Left lung (tissue), 10 donors: ENCODE data around the gene POTEF. TPM values are rescaled to one million over a fixed set of nuclear protein-coding genes. Genes with fewer than 3 reads are reported as not detected.
"Not testable (repeated sequence)": the region's sequence is repeated elsewhere in the genome, so short reads cannot be mapped to it uniquely, and the experiment has no call there.

Source experiments
- ATAC-seq: fragments of 200-7000 bp; cut with Tn5 transposase; one replicate; pipeline ENCODE4 v1.9.1; 2020; ENCODE audit warnings: moderate library complexity
- DNase-seq, 4 donors: peaks; one replicate each; pipeline ENCODE4 v3.0.0-alpha.2; 2013 to 2020
- H3K27ac ChIP-seq, 2 donors: fragments of 200-600 bp; sonication (generic) in 1 of 2; one replicate each; pipeline versions ENCODE4 v1.5.0 to v1.8.0; 2020 to 2021
- H3K27me3 ChIP-seq, 2 donors: fragments of 200-600 bp; sonication (generic) in 1 of 2; one replicate each; pipeline versions ENCODE4 v1.5.0 to v1.8.0; 2020 to 2021
- H3K36me3 ChIP-seq, 2 donors: fragments of 200-600 bp; sonication (generic) in 1 of 2; one replicate each; pipeline versions ENCODE4 v1.5.0 to v1.8.0; 2020 to 2021
- H3K4me1 ChIP-seq, 2 donors: fragments of 200-600 bp; one replicate each; pipeline ENCODE4 v1.8.0; 2021
- H3K4me3 ChIP-seq, 2 donors: fragments of 200-600 bp; sonication (generic) in 1 of 2; one replicate each; pipeline versions ENCODE4 v1.5.0 to v1.8.0; 2020 to 2021; ENCODE audit warnings: mild to moderate bottlenecking in 1 of 2
- H3K9me3 ChIP-seq, 2 donors: fragments of 200-600 bp; sonication (generic) in 1 of 2; one replicate each; pipeline versions ENCODE4 v1.5.0 to v1.8.0; 2020 to 2021
- intact Hi-C, 2 donors: fragments of 100-400 bp; cut with DNase I; formaldehyde crosslinking; loops; one replicate each; pipeline versions ENCODE4 v1.11.2 to v1.14.2; 2022
- polyA plus RNA-seq, 6 donors: library from polyadenylated mRNA; unstranded; fragments of 120-200 nt; gene quantifications; one replicate each; pipeline ENCODE4 v1.2.1, GENCODE V29; 2013; ENCODE audit not compliant: insufficient read length in 6 of 6
- total RNA-seq, 2 donors: library from RNA; stranded (reverse); fragmentation: NEBNext Ultra II Directional; extraction: Animal tissue kit (Norgen Biotek cat#: 25700); gene quantifications; one replicate each; pipeline ENCODE4 v1.2.1, GENCODE V29; 2021
- TF ChIP-seq, protein P1 (sequence below), 2 donors: fragments of 200-600 bp; sonication (generic) in 1 of 2; IDR thresholded peaks; one replicate each; pipeline versions ENCODE4 v1.5.0 to v1.8.0; 2021; ENCODE audit warnings: antibody characterized with exemption in 2 of 2
- donor health status: DM: no; HTN: yes; CAD: no.
- donor health status: DM: no; HTN: no; CAD: no.

POTEF gene
- total and polyA plus RNA-seq, 8 donors: 0.06 to 0.47 (median 0.17) TPM; not detected in 3

DNA sequence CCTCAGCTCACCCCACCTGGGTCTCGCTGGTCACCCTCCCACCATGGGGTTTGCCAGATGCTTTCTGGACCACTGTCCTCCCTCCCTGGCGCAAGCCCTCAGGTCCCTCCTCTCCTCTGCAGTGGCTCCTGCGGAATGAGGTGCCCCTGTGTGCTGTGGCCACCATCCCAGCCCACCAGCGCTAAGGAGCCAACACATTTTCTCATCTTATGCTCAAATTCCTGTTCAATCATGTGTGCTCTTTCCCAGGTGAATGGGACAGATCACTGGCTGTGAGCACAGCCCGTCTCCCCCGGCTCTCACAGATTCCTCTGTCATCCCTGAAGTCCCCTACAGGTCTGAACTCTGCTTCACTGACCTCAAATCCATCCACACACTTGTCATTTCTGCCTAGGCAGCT lies 31.1 kb upstream of the POTEF start:
- intact Hi-C loops: no loop called here
- H3K27ac ChIP-seq: no peak overlapping the region
- peaks cover 0 to 90% of the 10 kb centered on the region in 2 donors for H3K36me3 ChIP-seq
- H3K9me3 ChIP-seq: no peaks in the 10 kb centered on the region
- no peak overlapping the region for H3K4me3 ChIP-seq
- no peak for ATAC-seq
- peak in 1 of 4 donors; percentile 23 for DNase-seq
- H3K4me1 ChIP-seq: no peaks in the 10 kb centered on the region
- H3K27me3 ChIP-seq: no peaks in the 10 kb centered on the region
- TF ChIP-seq, protein P1, sequence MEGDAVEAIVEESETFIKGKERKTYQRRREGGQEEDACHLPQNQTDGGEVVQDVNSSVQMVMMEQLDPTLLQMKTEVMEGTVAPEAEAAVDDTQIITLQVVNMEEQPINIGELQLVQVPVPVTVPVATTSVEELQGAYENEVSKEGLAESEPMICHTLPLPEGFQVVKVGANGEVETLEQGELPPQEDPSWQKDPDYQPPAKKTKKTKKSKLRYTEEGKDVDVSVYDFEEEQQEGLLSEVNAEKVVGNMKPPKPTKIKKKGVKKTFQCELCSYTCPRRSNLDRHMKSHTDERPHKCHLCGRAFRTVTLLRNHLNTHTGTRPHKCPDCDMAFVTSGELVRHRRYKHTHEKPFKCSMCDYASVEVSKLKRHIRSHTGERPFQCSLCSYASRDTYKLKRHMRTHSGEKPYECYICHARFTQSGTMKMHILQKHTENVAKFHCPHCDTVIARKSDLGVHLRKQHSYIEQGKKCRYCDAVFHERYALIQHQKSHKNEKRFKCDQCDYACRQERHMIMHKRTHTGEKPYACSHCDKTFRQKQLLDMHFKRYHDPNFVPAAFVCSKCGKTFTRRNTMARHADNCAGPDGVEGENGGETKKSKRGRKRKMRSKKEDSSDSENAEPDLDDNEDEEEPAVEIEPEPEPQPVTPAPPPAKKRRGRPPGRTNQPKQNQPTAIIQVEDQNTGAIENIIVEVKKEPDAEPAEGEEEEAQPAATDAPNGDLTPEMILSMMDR (IDR thresholded peaks at IDR 0.05): no peak

DNA sequence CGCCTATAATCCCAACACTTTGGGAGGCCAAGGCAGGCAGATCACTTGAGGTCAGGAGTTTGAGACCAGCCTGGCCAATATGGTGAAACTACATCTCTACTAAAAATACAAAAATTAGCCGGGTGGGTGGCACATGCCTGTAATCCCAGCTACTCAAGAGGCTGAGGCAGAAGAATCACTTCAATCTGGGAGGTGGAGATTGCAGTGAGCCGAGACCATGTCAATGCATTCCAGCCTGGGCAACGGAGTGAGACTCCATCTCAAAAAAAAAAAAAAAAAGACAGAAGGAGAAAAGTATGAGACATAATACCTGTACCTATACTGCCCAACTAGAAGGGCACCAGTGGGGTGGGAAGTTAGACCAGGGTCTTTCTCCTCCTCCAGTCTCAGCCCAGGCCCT lies 30.4 kb upstream of the POTEF start:
- H3K4me3 ChIP-seq, H3K4me1 ChIP-seq, H3K9me3 ChIP-seq, intact Hi-C loops, H3K27ac ChIP-seq, ATAC-seq, DNase-seq, H3K27me3 ChIP-seq: not testable (repeated sequence)
- H3K36me3 ChIP-seq: peaks cover 0 to 90% of the 10 kb centered on the region in 2 donors

GRCh38 chr2:130158631-130159030 lies 29.6 kb upstream of the POTEF start:
- Histone ChIP-seq H3K4me3 (no peak overlapping the region), H3K4me1 (no peaks in the 10 kb centered on the region), H3K36me3 (peaks cover 0 to 90% of the 10 kb centered on the region in 2 donors), H3K27me3 (no peaks in the 10 kb centered on the region), H3K27ac (no peak overlapping the region), H3K9me3 (no peaks in the 10 kb centered on the region)
- TF ChIP-seq, protein P1 (IDR thresholded peaks at IDR 0.05): no peak
- DNase-seq (peak in 1 of 4 donors; percentile 54), ATAC-seq (no peak)
- intact Hi-C loops: no loop called here

DNA sequence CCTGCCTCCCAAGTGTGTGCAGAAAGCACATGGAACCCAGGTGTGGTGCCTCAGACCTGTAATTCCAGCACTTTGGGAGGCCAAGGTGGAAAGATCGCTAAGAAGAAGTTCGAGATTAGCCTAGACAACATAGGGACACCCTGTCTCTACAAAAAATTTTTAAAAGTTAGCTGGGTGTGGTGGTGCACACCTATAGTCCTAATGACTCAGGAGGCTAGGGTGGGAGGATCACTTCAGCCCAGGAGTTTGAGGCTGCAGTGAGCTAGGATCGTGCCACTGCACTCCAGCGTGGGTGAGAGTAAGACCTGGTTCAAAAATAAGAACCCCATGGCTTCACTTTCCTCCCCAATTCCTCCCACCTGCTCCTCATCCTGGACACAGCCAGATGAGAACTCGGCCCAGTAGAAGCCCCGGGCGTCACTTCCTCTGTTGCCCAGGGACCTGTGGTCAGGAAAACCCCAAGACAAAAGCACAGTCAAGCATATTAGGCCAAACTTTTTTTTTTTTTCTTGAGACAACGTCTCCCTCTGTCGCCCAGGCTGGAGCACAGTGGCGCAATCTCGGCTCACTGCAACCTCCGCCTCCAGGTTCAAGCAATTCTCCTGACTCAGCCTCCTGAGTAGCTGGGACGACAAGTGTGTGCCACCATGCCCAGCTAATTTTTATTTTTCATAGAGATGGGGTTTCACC lies 28.9 kb upstream of the POTEF start:
- H3K27ac ChIP-seq, H3K27me3 ChIP-seq, intact Hi-C loops, ATAC-seq, H3K4me1 ChIP-seq, H3K9me3 ChIP-seq, H3K4me3 ChIP-seq: not testable (repeated sequence)
- peak in 1 of 4 donors; percentile 34 for DNase-seq
- H3K36me3 ChIP-seq: peaks cover 0 to 89% of the 10 kb centered on the region in 2 donors

DNA sequence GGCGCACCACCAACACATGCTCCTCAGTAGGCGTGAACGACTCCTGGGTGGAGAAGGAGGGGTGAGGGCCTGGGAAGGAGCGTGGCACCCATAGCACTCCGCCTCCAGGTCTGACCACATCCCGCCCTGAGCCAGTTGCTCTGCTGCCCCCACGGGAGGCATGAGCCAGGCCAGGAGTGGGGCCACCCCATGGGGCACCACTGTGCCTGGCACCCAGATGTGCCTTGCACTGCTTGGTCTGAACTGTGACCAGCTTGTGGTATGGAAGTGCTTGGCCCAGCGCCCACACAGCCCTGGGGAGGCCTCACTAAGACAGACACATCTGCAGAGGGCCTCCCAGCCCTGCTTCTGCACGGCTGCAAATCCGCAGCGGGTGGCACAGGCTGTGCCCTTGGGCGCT lies 28.3 kb upstream of the POTEF start:
- H3K36me3 ChIP-seq: peaks cover 0 to 89% of the 10 kb centered on the region in 2 donors
- H3K27ac ChIP-seq, H3K9me3 ChIP-seq, ATAC-seq, intact Hi-C loops, H3K27me3 ChIP-seq, H3K4me1 ChIP-seq, H3K4me3 ChIP-seq: not testable (repeated sequence)
- DNase-seq: peak in 1 of 4 donors; percentile 61

DNA sequence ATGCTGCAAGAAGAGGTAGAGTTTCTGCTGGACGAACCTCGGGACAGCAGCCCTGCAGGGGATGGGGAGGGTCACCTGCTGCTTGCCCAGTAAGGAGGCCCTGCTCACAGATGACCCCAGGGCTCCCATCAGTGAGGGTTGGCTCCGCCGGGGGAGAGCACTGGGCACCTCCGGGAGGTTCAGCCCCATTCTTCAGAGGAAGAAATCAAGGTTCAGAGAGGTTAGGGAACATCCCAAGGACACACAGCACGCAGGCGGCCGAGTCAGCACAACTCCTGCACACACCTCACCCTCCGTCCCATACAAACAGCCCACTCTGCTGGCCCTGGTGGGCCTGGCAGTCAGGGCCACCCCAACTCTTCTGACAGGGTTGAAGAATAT lies 27.6 kb upstream of the POTEF start:
- Histone ChIP-seq H3K4me1 (no peaks in the 10 kb centered on the region), H3K27ac (no peak overlapping the region), H3K4me3 (no peak overlapping the region), H3K9me3 (no peaks in the 10 kb centered on the region), H3K27me3 (no peaks in the 10 kb centered on the region), H3K36me3 (peaks cover 0 to 91% of the 10 kb centered on the region in 2 donors)
- intact Hi-C loops: no loop called here
- DNase-seq: peak in 1 of 4 donors; percentile 45
- TF ChIP-seq, protein P1 (IDR thresholded peaks at IDR 0.05): no peak
- ATAC-seq: no peak
